T-helper 17 cell (primary cell): Measurements from ENCODE around the gene PIGU. TPM values are rescaled to one million over a fixed set of nuclear protein-coding genes. Genes with fewer than 3 reads are reported as not detected.
"Not testable (repeated sequence)": the region's sequence is repeated elsewhere in the genome, so short reads cannot be mapped to it uniquely, and the experiment has no call there.

Experiments
- ATAC-seq: fragments of 150-1000 bp; cut with Tn5 transposase; 2 replicates; pipeline ENCODE4 v1.10.0; 2021; ENCODE audit warnings: mild to moderate bottlenecking, moderate library complexity
- DNase-seq, 3 donors: peaks; one replicate each; pipeline versions ENCODE4 v3.0.0 to v3.0.0-alpha.2; 2020 to 2021
- H3K9me3 ChIP-seq: one replicate; pipeline ENCODE4 v1.7.0; 2013; ENCODE audit warnings: low read length, mild to moderate bottlenecking; ENCODE audit not compliant: control insufficient read depth, poor library complexity, severe bottlenecking
- H3K27ac Mint-ChIP-seq: one replicate; pipeline ENCODE4 v1.8.0; 2022; ENCODE audit warnings: mild to moderate bottlenecking, moderate library complexity, mixed read lengths
- H3K27me3 Mint-ChIP-seq: one replicate; pipeline ENCODE4 v1.8.0; 2022; ENCODE audit warnings: mixed read lengths
- H3K36me3 Mint-ChIP-seq: one replicate; pipeline ENCODE4 v1.8.0; 2022; ENCODE audit warnings: low read depth, mixed read lengths
- H3K4me1 Mint-ChIP-seq: one replicate; pipeline ENCODE4 v1.8.0; 2022; ENCODE audit warnings: mild to moderate bottlenecking, mixed read lengths
- H3K4me3 Mint-ChIP-seq: one replicate; pipeline ENCODE4 v1.8.0; 2022; ENCODE audit warnings: mild to moderate bottlenecking, moderate library complexity, mixed read lengths
- total RNA-seq, 4 donors: library from RNA in 2 of 4; stranded (reverse) in 2 of 4; gene quantifications; one replicate each; pipeline ENCODE4 v1.2.3 and lab custom pipeline; 2022 to 2026

Gene PIGU
- total RNA-seq, 2 donors from 2014 or later: 8.4 to 10.2 TPM

- Mint-ChIP-seq H3K4me3 (peak overlapping the region; percentile 98), H3K4me1 (peaks cover 27% of the 10 kb centered on the region), H3K27ac (peak overlapping the region; percentile 96), H3K36me3 (peaks cover 2% of the 10 kb centered on the region), H3K27me3 (peaks cover 15% of the 10 kb centered on the region)
- no peak for DNase-seq
- ATAC-seq: no peak
- H3K9me3 ChIP-seq: no peaks in the 10 kb centered on the region
Measured at GRCh38 chr20:34703424-34704176, 26.7 kb upstream of the PIGU start.

- DNase-seq: no peak
- H3K27ac Mint-ChIP-seq: peak overlapping the region; percentile 96
- H3K4me3 Mint-ChIP-seq: peak overlapping the region; percentile 98
- H3K27me3 Mint-ChIP-seq: peaks cover 15% of the 10 kb centered on the region
- H3K9me3 ChIP-seq: no peaks in the 10 kb centered on the region
- H3K36me3 Mint-ChIP-seq: peaks cover 2% of the 10 kb centered on the region
- ATAC-seq: no peak
- peaks cover 25% of the 10 kb centered on the region for H3K4me1 Mint-ChIP-seq
Measured at GRCh38 chr20:34703061-34703423, 26.1 kb upstream of the PIGU start.

DNA sequence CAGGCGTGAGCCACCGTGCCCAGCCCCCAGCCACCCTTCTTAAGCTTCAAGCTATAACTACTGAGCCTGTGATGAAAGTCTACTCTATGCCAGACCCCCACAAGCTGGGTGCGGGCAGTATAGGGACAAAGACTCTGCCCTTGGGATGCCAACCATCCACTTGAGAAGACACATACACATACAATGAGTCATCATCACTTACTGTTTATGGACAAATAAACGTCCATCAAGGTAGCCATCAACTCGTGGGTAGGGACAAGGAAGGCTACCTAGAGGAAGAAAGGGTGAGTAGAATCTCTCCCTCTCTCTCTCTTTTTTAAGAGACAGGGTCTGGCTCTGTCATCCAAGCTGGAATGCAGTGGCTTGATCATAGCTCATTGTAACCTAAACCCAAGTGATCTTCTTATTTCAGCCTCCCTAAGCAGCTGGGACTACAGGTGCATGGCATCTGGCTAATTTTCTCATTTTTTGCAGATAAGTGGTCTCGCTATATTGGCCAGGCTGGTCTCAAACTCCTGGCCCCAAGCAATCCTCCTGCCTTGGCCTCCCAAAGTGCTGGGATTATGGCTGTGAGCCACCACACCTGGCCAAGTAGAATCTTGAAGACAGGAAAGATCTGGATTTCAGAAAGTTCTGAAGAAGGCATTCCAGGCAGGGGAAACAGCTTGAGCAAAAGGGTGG is 24.7 kb upstream of the PIGU start:
- Mint-ChIP-seq H3K27ac (no peak overlapping the region), H3K4me3 (peak overlapping the region; percentile 74), H3K4me1 (peaks cover 23% of the 10 kb centered on the region), H3K27me3 (peaks cover 15% of the 10 kb centered on the region), H3K36me3 (peaks cover 2% of the 10 kb centered on the region)
- DNase-seq (no peak), ATAC-seq (no peak)
- H3K9me3 ChIP-seq: no peaks in the 10 kb centered on the region

GRCh38 chr20:34693414-34693813 is 16.5 kb upstream of the PIGU start:
- Mint-ChIP-seq H3K36me3 (peaks cover 3% of the 10 kb centered on the region), H3K4me3 (no peak overlapping the region), H3K27ac (no peak overlapping the region), H3K4me1 (no peaks in the 10 kb centered on the region), H3K27me3 (no peaks in the 10 kb centered on the region)
- DNase-seq: no peak
- no peaks in the 10 kb centered on the region for H3K9me3 ChIP-seq
- ATAC-seq: no peak

DNA sequence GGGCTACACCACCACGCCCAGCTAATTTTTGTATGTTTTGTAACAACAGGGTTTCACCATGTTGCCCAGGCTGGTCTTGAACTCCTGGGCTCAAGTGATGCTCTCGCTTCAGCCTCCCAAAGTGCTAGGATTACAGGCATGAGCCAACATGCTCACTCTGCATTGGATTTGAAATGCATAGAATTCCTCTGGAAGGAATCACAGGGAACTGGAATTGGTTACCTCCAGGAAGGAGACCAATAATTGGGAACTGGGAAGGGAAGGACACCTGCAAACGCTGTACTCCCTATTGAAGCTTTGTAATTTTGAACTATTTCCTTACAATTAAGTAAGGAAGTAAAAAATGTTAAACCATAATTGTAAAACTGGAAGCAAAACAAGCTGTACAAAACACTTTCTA is 14.9 kb upstream of the PIGU start:
- DNase-seq: no peak
- H3K36me3 Mint-ChIP-seq: peaks cover 3% of the 10 kb centered on the region
- no peak overlapping the region for H3K27ac Mint-ChIP-seq
- ATAC-seq: no peak
- H3K4me3 Mint-ChIP-seq: no peak overlapping the region
- H3K27me3 Mint-ChIP-seq: no peaks in the 10 kb centered on the region
- no peaks in the 10 kb centered on the region for H3K9me3 ChIP-seq
- no peaks in the 10 kb centered on the region for H3K4me1 Mint-ChIP-seq

DNA sequence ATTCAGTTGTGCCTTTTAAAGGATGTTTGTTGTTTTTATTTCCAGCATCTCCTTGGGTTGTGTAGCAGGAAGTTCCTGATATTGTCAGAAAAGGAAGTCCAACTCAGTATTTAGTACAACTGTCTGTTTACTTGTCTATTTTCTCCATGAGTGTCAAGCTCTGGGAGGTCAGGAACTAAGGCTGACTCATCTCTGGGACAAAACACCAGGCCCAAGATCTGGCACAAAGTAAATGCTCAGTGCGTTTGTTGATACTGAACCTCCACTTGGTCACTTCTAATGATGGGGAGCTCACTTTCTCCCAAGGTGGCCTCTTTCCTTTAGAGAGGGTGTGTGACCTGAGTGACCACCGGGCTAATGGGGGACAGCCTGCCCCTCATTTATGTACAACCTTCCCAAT is 12.6 kb upstream of the PIGU start:
- no peaks in the 10 kb centered on the region for H3K36me3 Mint-ChIP-seq
- no peak overlapping the region for H3K27ac Mint-ChIP-seq
- DNase-seq (no peak), ATAC-seq (no peak)
- H3K9me3 ChIP-seq: no peaks in the 10 kb centered on the region
- H3K4me1 Mint-ChIP-seq: no peaks in the 10 kb centered on the region
- H3K4me3 Mint-ChIP-seq: no peak overlapping the region
- H3K27me3 Mint-ChIP-seq: no peaks in the 10 kb centered on the region

GRCh38 chr20:34683667-34684066 is 6.8 kb upstream of the PIGU start:
- no peaks in the 10 kb centered on the region for H3K9me3 ChIP-seq
- H3K27ac Mint-ChIP-seq: no peak overlapping the region
- H3K4me3 Mint-ChIP-seq: no peak overlapping the region
- no peaks in the 10 kb centered on the region for H3K36me3 Mint-ChIP-seq
- no peak for DNase-seq
- no peaks in the 10 kb centered on the region for H3K27me3 Mint-ChIP-seq
- no peak for ATAC-seq
- H3K4me1 Mint-ChIP-seq: peaks cover 2% of the 10 kb centered on the region

DNA sequence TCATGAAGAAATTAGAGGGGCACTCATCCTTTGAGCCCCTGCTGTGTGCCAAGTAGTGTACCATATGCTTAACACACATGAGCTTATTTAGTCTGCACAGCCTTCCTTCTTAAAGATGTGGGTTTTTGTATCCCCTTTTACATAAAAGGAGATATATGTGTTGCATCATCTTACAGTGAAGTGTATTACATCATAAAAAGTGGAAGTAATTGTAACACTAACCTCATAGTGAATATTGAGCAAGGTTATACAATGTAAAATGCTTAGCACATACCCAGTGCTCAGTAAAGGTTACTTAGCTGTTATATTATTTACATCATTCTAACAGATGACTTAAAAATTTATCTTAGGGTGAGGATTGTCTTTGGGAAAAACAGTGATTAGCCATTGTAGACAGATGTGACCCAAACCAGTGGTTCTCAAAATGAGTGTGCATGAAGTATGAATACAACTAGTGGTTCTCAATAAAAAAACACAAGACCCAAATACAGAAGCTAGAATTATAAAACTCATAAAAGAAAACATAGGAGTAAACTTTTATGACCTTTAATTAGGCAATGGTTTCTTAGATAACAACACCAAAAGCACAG is 3.8 kb upstream of the PIGU start:
- H3K27ac Mint-ChIP-seq: peak overlapping the region; percentile 45
- H3K9me3 ChIP-seq: no peaks in the 10 kb centered on the region
- ATAC-seq (no peak), DNase-seq (no peak)
- no peak overlapping the region for H3K4me3 Mint-ChIP-seq
- H3K4me1 Mint-ChIP-seq: peaks cover 11% of the 10 kb centered on the region
- no peaks in the 10 kb centered on the region for H3K36me3 Mint-ChIP-seq
- H3K27me3 Mint-ChIP-seq: no peaks in the 10 kb centered on the region

GRCh38 chr20:34675993-34676641 is 775 bp downstream of the PIGU start:
- DNase-seq: no peak
- Mint-ChIP-seq H3K27ac (peak overlapping the region; percentile 84), H3K4me3 (peak overlapping the region; percentile 98), H3K27me3 (no peaks in the 10 kb centered on the region), H3K36me3 (no peaks in the 10 kb centered on the region), H3K4me1 (peaks cover 18% of the 10 kb centered on the region)
- no peaks in the 10 kb centered on the region for H3K9me3 ChIP-seq
- ATAC-seq: no peak

DNA sequence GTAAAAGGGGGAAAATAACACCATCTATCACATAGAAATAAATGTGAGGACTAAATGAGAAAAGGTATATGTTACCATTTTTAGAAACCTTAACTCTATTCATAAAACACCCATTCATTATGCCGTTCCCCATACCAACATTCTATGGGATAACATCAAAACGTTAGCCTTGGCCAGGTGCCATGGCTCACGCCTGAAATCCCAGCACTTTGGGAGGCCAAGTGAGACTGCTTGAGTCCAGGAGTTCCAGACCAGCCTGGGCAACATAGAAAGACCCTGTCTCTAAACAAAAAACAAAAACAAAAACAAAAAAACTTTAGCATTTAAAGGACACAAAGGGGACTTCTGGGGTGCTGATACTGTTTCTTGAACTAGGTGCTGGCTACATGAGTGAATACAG is 1.3 kb downstream of the PIGU start:
- H3K27ac Mint-ChIP-seq: peak overlapping the region; percentile 84
- no peaks in the 10 kb centered on the region for H3K36me3 Mint-ChIP-seq
- no peak for DNase-seq
- ATAC-seq: no peak
- peak overlapping the region; percentile 98 for H3K4me3 Mint-ChIP-seq
- H3K4me1 Mint-ChIP-seq: peaks cover 20% of the 10 kb centered on the region
- H3K9me3 ChIP-seq: no peaks in the 10 kb centered on the region
- H3K27me3 Mint-ChIP-seq: no peaks in the 10 kb centered on the region

DNA sequence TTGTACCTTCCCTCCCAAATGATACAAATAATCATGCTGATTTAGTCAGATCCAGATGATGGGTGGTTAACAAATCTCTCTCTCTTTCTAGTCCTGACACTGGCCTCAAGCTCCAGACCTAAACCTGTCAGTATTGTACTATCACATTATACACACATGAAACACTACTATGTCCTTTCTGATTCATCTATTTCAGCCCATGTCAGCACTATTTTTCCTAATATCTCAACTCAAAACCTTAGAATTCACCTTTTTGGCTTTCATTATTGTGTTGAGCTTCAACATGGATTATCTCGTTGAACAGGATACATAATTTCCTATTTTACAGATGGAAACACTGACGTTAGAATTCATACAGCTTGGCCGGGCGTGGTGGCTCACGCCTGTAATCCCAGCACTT is 3.5 kb downstream of the PIGU start:
- peak overlapping the region; percentile 24 for H3K27ac Mint-ChIP-seq
- H3K36me3 Mint-ChIP-seq: no peaks in the 10 kb centered on the region
- peaks cover 18% of the 10 kb centered on the region for H3K4me1 Mint-ChIP-seq
- ATAC-seq (no peak), DNase-seq (no peak)
- H3K4me3 Mint-ChIP-seq: no peak overlapping the region
- H3K27me3 Mint-ChIP-seq: no peaks in the 10 kb centered on the region
- H3K9me3 ChIP-seq: no peaks in the 10 kb centered on the region

DNA sequence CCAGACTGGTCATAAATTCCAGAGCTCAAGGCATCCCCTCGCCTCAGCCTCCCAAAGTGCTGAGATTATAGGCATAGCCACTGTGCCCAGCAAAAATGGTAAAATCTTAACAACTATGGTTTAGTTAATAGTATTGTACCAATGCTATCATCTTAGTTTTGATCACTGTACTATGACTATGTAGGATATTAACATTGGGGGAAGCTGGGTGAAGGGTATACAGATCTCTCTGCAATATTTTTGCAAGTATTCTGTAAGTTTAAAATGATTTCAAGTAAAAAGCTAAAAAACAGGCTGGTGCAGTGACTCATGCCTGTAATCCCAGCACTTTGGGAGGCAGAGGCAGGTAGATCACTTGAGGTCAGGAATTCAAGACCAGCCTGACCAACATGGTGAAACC is 7.8 kb downstream of the PIGU start:
- peaks cover 5% of the 10 kb centered on the region for H3K4me1 Mint-ChIP-seq
- no peaks in the 10 kb centered on the region for H3K36me3 Mint-ChIP-seq
- H3K27ac Mint-ChIP-seq: no peak overlapping the region
- ATAC-seq (no peak), DNase-seq (no peak)
- H3K27me3 Mint-ChIP-seq: no peaks in the 10 kb centered on the region
- no peaks in the 10 kb centered on the region for H3K9me3 ChIP-seq
- H3K4me3 Mint-ChIP-seq: no peak overlapping the region

DNA sequence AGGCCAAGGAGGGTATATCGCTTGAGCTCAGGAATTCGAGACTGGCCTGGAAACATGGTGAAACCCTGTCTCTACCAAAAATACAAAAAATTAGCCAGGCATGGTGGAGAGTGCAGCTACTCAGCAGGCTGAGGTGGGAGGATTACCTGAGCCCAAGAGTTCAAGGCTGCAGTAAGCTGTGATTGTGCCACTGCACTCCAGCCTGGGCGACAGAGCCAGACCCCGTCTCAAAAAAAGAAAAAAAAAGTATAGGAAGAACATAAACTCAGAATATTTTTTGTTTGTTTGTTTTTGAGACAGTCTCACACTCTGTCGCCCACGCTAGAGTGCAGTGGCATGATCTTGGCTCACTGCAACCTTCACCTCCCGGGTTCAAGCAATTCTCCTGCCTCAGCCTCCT is 12.1 kb downstream of the PIGU start:
- not testable (repeated sequence) for H3K27ac Mint-ChIP-seq, ATAC-seq, H3K27me3 Mint-ChIP-seq, H3K4me1 Mint-ChIP-seq, H3K4me3 Mint-ChIP-seq, H3K36me3 Mint-ChIP-seq, DNase-seq, H3K9me3 ChIP-seq
